Measurements from ENCODE around the gene GLB1L3.

GLB1L3 gene

DNA sequence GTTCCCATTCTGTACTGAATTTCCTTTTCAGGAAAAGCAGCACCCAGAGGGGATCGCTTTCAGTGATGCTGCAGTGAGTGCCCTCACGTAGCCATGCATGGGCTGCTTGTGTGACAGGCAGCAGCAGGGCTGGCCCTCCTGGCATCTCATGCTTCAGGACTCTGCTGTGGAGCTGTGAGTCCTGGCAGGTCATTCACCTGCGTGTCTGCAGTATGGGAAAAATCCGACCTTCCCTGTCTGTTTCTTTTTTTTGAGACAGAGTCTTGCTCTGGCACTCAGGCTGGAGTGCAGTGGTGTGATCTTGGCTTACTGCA is 69.0 kb downstream of the GLB1L3 start:
- TF ChIP-seq, protein P1, sequence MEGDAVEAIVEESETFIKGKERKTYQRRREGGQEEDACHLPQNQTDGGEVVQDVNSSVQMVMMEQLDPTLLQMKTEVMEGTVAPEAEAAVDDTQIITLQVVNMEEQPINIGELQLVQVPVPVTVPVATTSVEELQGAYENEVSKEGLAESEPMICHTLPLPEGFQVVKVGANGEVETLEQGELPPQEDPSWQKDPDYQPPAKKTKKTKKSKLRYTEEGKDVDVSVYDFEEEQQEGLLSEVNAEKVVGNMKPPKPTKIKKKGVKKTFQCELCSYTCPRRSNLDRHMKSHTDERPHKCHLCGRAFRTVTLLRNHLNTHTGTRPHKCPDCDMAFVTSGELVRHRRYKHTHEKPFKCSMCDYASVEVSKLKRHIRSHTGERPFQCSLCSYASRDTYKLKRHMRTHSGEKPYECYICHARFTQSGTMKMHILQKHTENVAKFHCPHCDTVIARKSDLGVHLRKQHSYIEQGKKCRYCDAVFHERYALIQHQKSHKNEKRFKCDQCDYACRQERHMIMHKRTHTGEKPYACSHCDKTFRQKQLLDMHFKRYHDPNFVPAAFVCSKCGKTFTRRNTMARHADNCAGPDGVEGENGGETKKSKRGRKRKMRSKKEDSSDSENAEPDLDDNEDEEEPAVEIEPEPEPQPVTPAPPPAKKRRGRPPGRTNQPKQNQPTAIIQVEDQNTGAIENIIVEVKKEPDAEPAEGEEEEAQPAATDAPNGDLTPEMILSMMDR (IDR thresholded peaks at IDR 0.05; ENCODE audit: low read depth, low read length, missing control alignments): no peak
- no peak for DNase-seq (ENCODE audit: low read depth)

DNA sequence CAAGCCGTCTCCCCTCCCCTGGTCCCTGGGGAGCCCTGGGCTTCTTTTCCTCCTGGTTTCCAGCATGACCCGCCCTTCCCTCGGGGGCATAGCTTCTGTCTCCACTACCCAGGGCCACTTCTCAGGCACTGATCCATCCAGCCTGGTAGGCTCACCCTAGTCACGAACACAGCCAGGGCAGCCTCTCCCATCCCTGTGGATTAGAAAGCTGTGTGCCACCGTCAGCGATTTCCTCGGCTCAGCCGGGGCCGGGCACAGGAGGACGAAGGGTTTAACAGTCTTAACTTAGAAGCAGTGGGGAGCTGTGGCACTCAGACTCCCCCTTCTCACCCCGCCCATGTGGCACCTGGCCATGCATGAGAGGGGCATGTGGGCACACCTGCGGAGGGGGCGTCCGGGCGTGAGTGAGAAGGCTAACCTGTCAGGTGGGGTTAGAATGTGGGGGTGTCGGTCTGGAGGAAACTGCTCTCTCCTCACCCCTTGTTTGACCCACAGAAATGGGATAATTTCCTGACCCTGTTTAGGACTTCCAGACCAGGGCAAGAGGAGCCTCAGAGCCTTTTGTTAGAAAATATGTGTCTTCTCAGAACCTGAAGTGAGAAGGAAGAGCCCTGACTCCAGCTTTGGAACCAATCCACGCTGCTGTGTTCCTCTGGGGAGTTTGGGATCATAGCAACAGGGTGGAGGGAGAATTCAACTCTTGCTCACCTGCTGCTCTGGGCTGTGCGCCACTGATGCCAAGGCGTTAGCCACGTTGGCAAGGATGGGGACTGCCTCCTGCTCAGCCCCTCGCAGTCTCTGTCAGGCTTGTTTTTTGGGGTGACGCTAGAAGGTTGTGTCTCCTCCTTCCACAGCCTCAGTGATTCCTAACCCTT is 70.2 kb downstream of the GLB1L3 start:
- H3K4me3 ChIP-seq (ENCODE audit: low read depth, low read length): no peak overlapping the region

More for the DNA sequence above, 69.0 kb downstream of the GLB1L3 start:
- H3K4me3 ChIP-seq (ENCODE audit: low read depth, low read length): no peak overlapping the region

DNA sequence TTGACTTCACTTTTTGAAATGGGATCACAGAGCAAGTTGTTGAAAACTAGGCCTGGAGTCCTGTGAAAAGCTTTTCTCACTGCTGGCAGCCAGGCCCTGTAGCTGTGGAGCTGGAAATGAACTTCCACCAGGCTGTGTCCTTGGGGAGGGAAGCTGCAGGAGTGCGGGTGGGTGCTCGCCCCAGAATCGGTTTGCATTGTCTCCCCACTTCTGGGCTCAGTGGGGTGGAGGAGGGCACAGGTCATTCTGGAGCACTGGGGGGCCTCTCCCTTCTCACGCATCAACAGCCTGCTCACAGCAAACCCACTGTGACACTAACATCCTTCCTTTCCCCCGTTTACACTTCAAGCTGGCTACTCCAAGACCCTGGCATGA is 70.8 kb downstream of the GLB1L3 start:
- no peak for DNase-seq (ENCODE audit: low read depth)
- TF ChIP-seq, protein P1 (IDR thresholded peaks at IDR 0.05; ENCODE audit: low read depth, low read length, missing control alignments): no peak
- H3K4me3 ChIP-seq (ENCODE audit: low read depth, low read length): no peak overlapping the region

More for the DNA sequence above, 70.2 kb downstream of the GLB1L3 start:
- TF ChIP-seq, protein P1 (IDR thresholded peaks at IDR 0.05; ENCODE audit: low read depth, low read length, missing control alignments): no peak
- no peak for DNase-seq (ENCODE audit: low read depth)

DNA sequence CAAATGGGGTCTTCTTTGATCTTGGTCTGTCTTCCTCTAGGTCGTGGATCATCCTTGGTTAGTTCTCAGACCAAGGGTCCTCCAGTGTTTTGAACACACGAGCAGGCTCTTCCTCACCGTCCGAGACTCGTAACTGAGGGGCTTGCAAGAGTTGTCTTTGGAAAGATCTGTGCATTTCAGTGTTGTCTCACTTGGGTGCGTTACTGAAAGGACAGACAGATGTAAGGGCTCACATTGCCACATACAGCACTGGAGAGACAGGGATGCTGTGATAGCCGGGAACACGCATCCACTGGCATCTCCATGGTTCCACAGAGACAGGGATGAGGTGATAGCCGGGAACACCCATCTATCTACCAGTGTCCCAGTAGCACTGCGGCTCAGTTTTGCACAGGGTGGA is 71.3 kb downstream of the GLB1L3 start:
- DNase-seq (ENCODE audit: low read depth): no peak
- TF ChIP-seq, protein P1 (IDR thresholded peaks at IDR 0.05; ENCODE audit: low read depth, low read length, missing control alignments): no peak
- no peak overlapping the region for H3K4me3 ChIP-seq (ENCODE audit: low read depth, low read length)

DNA sequence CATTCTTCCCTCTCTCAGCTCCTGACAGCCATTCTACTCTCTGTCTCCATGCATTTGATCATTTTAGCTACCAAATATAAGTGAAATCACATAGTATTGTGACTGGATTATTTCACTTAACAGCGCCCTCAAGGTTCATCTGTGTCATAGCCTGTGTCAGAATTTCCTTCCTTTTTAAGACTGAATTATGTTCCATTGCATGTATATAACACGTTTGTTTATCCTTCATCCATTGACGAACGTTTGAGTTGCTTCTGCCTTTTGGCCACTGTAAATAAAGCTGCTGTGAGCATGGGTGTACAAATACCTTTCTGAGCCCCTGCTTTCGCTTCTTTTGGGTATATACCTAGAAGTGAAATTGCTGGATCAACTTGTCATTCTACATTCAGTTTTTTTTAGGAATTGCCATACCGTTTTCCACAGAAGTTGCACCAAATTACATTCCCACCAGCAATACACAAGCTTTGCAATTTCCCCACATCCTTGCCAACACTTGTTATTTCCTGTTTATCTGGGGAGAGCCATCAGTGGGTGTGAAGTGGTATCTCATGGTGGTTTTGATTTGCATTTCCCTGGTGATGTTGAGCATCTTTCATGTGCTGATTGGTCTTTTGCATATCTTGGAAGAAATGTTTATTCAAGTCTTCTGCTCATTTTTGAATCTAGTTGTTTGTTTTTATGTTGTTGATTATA is 73.1 kb downstream of the GLB1L3 start:
- TF ChIP-seq, protein P1 (IDR thresholded peaks at IDR 0.05; ENCODE audit: low read depth, low read length, missing control alignments): no peak
- no peak overlapping the region for H3K4me3 ChIP-seq (ENCODE audit: low read depth, low read length)
- DNase-seq (ENCODE audit: low read depth): peak; percentile 30

DNA sequence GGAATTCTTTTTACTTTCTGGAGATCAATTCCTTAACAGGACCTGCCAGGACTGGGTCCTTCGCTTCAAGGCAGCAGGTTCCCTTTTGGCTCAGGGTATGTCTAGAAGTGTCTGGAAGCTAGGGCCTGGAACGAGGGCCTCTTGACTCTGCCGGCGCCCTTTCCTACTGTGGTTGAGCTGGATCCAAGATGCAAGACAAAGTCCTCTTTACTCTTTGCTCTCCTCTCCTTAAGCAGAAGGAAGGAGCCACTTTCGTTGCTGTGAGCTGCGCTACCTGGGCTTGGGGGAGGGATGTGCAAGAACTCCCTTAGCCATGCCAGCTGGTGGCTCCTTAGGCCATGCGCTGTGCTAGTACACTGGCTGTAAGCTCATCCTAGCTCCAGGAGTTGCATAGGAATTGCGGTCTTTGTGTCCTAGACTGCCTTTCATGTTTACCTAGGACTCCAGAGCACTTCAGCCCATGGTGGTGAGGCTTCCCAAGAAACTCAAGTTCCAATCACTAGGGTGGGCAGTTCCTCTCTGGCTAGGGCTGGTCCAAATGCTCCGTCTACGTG is 73.7 kb downstream of the GLB1L3 start:
- DNase-seq (ENCODE audit: low read depth): no peak
- TF ChIP-seq, protein P1 (IDR thresholded peaks at IDR 0.05; ENCODE audit: low read depth, low read length, missing control alignments): no peak
- H3K4me3 ChIP-seq (ENCODE audit: low read depth, low read length): peak overlapping the region; percentile 35

All from GM12864 (cell line).